Measurements from ENCODE around the gene RIPOR3.

The RIPOR3 gene

DNA sequence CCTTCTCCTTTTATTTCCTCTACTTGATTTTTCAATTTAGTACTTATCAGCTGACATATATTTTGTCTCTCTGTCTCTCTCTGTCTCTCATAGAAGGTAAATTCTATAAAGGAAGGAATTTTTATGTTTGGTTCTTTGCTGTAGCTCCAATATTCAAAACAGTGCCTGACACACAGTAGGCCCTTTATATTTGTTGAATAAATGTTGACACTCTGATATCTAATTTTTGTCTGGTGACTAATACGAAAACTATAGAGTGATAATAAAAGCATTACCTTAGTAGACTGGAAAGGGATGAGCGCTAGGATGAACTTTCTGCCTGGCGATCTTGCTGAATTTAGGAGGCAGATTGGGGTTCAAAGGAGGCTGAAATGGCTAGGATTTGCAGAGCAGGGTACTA is 138.4 kb downstream of the RIPOR3 start:
- DNase-seq (ENCODE audit: low read depth), result no peak
- TF ChIP-seq CTCF (IDR thresholded peaks at IDR 0.05; ENCODE audit: insufficient read depth, low read depth, low read length, missing control alignments), result no peak
- H3K4me3 ChIP-seq (ENCODE audit: low read length), result no peak overlapping the region

- H3K4me3 ChIP-seq (ENCODE audit: low read length), result no peak overlapping the region
- no peak for TF ChIP-seq CTCF (IDR thresholded peaks at IDR 0.05; ENCODE audit: insufficient read depth, low read depth, low read length, missing control alignments)
- DNase-seq (ENCODE audit: low read depth), result peak; percentile 75
These were observed 140.1 kb downstream of the RIPOR3 start for GRCh38 chr20:50551288-50551687.

DNA sequence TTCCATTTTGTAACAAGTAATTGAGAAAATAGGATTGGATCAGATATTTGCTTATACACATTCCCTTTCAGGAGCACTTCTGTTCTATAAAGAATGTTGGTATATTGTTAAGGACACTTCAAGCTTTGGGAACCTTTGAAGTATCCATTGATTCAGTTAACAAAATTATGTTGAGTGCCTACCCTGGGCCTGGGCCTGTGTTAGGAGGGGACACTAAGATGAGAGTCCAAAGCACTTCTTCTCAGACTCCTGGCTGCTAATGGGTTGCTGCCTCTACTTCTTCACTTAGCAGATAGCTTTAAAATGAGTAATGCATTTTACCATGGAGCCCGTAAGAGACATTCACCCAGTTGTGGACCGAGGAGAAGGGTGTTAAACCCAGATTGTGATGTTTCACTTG is 140.8 kb downstream of the RIPOR3 start:
- H3K4me3 ChIP-seq (ENCODE audit: low read length), result no peak overlapping the region
- TF ChIP-seq CTCF (IDR thresholded peaks at IDR 0.05; ENCODE audit: insufficient read depth, low read depth, low read length, missing control alignments), result no peak
- DNase-seq (ENCODE audit: low read depth), result no peak

DNA sequence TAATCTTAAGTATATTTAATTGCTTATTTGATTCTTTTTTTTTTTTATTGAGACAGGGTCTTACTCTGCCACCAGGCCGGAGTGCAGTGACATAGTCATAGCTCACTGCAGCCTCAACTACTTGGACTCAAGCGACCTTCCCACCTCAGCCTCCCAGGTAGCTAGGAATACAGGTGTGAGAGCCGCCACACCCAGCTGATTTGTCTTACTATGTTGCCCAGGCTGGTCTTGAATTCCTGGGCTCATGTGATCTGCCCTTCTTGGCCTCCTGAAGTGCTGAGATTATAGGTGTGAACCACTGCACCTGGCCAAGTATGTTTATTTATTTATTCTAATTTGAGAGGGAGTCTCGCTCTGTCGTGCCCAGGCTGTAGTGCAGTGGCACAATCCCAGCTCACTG is 142.9 kb downstream of the RIPOR3 start:
- no peak overlapping the region for H3K4me3 ChIP-seq (ENCODE audit: low read length)
- no peak for TF ChIP-seq CTCF (IDR thresholded peaks at IDR 0.05; ENCODE audit: insufficient read depth, low read depth, low read length, missing control alignments)
- peak; percentile 30 for DNase-seq (ENCODE audit: low read depth)

DNA sequence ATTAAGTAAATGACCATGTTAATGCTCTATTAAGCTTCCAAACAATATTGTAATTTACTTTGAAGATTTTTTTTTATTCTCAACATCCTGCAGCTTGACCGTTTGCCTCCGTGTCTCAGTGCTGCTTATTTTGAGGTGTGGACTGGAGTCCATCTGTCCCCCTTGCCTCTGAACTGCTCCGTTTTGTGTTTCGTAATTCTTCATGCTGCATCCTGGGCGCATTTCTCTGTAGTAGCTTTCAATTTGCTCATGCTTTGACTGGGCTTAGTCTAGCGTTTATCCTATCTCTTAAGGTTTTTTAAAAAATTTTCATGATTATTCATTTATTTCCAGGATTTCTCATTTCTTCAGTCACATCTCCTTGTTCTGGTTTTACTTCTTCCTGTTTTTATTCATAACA is 143.4 kb downstream of the RIPOR3 start:
- no peak for DNase-seq (ENCODE audit: low read depth)
- no peak overlapping the region for H3K4me3 ChIP-seq (ENCODE audit: low read length)
- TF ChIP-seq CTCF (IDR thresholded peaks at IDR 0.05; ENCODE audit: insufficient read depth, low read depth, low read length, missing control alignments), result no peak

DNA sequence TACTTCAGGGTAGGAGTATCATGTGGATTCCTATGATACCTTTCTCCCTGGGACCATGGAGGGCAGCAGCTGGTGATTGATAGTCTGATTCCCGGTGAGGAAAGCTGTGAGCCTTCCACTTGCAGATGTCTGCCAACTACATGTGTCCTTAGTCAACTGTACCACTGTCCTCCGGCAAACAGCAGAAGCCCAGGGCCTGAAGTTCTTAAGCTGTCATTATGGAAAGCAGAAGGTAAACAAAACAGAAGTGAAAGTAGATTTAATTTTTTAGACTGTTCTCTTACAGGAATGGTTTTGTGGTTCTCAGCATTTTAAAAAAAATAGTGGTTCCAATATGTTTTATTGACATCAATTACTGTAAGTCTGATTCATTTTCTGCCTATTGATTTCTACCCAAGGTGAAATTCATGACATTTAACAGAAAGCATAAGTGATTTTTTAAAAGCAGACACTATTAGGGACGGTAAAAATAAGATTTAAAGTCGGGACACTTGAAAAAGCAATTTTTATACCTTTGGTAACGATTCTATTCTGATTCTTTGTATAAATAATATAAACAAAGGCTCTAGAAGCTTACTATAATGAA is 144.5 kb downstream of the RIPOR3 start:
- no peak overlapping the region for H3K4me3 ChIP-seq (ENCODE audit: low read length)
- no peak for DNase-seq (ENCODE audit: low read depth)
- no peak for TF ChIP-seq CTCF (IDR thresholded peaks at IDR 0.05; ENCODE audit: insufficient read depth, low read depth, low read length, missing control alignments)

DNA sequence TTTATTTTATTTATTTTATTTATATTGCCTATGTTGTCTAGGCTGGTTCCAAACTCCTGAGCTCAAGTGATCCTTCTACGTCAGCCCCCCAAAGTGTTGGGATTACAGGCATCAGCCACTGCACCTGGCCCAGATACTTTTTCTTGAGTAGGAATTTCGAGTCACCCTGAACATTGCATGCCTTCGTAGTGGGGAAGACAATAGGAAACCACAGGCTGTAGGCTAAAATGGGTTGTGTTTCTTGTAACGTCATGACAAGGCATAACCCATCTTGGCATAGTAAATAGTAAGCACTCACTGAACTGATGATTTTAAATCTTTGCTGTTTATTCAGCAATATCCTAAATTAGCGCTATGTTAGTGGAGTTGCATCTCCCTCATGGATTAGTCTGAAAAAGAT is 146.2 kb downstream of the RIPOR3 start:
- no peak overlapping the region for H3K4me3 ChIP-seq (ENCODE audit: low read length)
- no peak for DNase-seq (ENCODE audit: low read depth)
- TF ChIP-seq CTCF (IDR thresholded peaks at IDR 0.05; ENCODE audit: insufficient read depth, low read depth, low read length, missing control alignments), result no peak

Measured in epithelial cell of esophagus (primary cell).